Uterus (tissue), 4 donors: ENCODE data around the gene MTCP1. TPM values are rescaled to one million over a fixed set of nuclear protein-coding genes. Genes with fewer than 3 reads are reported as not detected.

Experiments
- DNase-seq, 2 donors: peaks; one replicate each; pipeline ENCODE4 v3.0.0-alpha.2; 2019 to 2020
- H3K27ac ChIP-seq, 2 donors: fragments of 200-600 bp; sonication (generic); 1 replicate in 1 of 2; 2 replicates in 1 of 2; pipeline ENCODE4 v1.5.1; 2016 to 2018
- H3K27me3 ChIP-seq, 2 donors: fragments of 200-600 bp; sonication (generic); one replicate each; pipeline ENCODE4 v1.5.1; 2018 to 2019; ENCODE audit warnings: control low read depth in 1 of 2
- H3K36me3 ChIP-seq, 2 donors: fragments of 200-600 bp; sonication (generic); one replicate each; pipeline ENCODE4 v1.5.1; 2019; ENCODE audit warnings: control low read depth in 1 of 2
- H3K4me1 ChIP-seq, 2 donors: fragments of 200-600 bp; sonication (generic); one replicate each; pipeline ENCODE4 v1.5.1; 2018 to 2019; ENCODE audit warnings: control low read depth in 1 of 2
- H3K4me3 ChIP-seq, 2 donors: fragments of 200-600 bp; sonication (generic); 1 replicate in 1 of 2; 2 replicates in 1 of 2; pipeline ENCODE4 v1.5.1; 2018 to 2019; ENCODE audit warnings: mild to moderate bottlenecking in 1 of 2
- H3K9me3 ChIP-seq, 2 donors: fragments of 200-600 bp; sonication (generic); one replicate each; pipeline ENCODE4 v1.5.1; 2019; ENCODE audit warnings: control low read depth in 1 of 2
- CTCF ChIP-seq, 4 experiments: fragments of 200-600 bp in 2 of 4; fragments of 450-650 bp in 2 of 4; sonication (generic) in 2 of 4; IDR thresholded peaks; one replicate each; pipeline ENCODE4 v1.5.1; 2016 to 2019; ENCODE audit warnings: antibody characterized with exemption in 4 of 4, mild to moderate bottlenecking in 2 of 4, moderate library complexity in 1 of 4
- POLR2A ChIP-seq, 2 donors: fragments of 450-650 bp; IDR thresholded peaks; one replicate each; pipeline ENCODE4 v1.6.1; 2016; ENCODE audit warnings: antibody characterized with exemption in 2 of 2, mild to moderate bottlenecking in 1 of 2, moderate library complexity in 1 of 2
- intact Hi-C: fragments of 100-400 bp; cut with DNase I; formaldehyde crosslinking; loops from one replicate; pipeline ENCODE4 v1.15.1; 2023; ENCODE audit warnings: low total_unique reads
- total RNA-seq, 4 donors: library from RNA; depleted of rRNA in 3 of 4; stranded (reverse); fragments of >200 nt in 3 of 4; gene quantifications; one replicate each; pipeline versions ENCODE4 v1.1.0 to v1.2.4, GENCODE V29; 2014 to 2023
- donor health status: DM: yes; HTN: yes; CAD: no.

The MTCP1 gene
- total RNA-seq, 4 donors from 2014 or later = 0.41 to 28.3 (median 6.4) TPM; not detected in 1

DNA sequence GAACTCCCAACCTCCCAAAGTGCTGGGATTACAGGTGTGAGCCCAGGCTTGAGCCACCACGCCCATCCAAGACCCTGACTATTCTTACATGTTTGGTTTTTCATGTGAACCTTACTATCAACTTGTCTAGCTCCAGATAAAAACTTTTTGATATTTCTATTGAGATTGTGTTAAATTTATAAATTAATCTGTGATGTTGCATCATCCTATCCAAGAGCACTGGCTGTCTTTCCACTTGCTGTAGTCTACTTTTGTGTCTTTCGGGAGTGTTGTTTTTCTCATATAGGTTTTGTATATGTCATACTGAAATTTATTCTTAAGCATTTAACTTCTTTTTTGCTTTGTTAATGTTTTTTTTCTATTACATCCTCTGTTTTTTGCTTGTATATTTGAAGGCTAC, 35.0 kb upstream of the MTCP1 start:
- TF ChIP-seq CTCF (IDR thresholded peaks at IDR 0.05) (no peak), POLR2A (IDR thresholded peaks at IDR 0.05) (no peak)
- H3K4me3 ChIP-seq = no peak overlapping the region
- H3K9me3 ChIP-seq = no peaks in the 10 kb centered on the region
- H3K36me3 ChIP-seq = no peaks in the 10 kb centered on the region
- no peaks in the 10 kb centered on the region for H3K27me3 ChIP-seq
- no peak for DNase-seq
- intact Hi-C loops = no loop called here
- no peak overlapping the region for H3K27ac ChIP-seq
- H3K4me1 ChIP-seq = no peaks in the 10 kb centered on the region

GRCh38 chrX:155094468-155095061, 23.6 kb upstream of the MTCP1 start:
- TF ChIP-seq CTCF (IDR thresholded peaks at IDR 0.05) (peak; percentile 22 to 48 (median 38)), POLR2A (IDR thresholded peaks at IDR 0.05) (no peak)
- intact Hi-C loops = no loop called here
- DNase-seq = no peak
- H3K27ac ChIP-seq = no peak overlapping the region
- H3K36me3 ChIP-seq = no peaks in the 10 kb centered on the region
- no peaks in the 10 kb centered on the region for H3K27me3 ChIP-seq
- no peak overlapping the region for H3K4me3 ChIP-seq
- no peaks in the 10 kb centered on the region for H3K9me3 ChIP-seq
- H3K4me1 ChIP-seq = no peaks in the 10 kb centered on the region

DNA sequence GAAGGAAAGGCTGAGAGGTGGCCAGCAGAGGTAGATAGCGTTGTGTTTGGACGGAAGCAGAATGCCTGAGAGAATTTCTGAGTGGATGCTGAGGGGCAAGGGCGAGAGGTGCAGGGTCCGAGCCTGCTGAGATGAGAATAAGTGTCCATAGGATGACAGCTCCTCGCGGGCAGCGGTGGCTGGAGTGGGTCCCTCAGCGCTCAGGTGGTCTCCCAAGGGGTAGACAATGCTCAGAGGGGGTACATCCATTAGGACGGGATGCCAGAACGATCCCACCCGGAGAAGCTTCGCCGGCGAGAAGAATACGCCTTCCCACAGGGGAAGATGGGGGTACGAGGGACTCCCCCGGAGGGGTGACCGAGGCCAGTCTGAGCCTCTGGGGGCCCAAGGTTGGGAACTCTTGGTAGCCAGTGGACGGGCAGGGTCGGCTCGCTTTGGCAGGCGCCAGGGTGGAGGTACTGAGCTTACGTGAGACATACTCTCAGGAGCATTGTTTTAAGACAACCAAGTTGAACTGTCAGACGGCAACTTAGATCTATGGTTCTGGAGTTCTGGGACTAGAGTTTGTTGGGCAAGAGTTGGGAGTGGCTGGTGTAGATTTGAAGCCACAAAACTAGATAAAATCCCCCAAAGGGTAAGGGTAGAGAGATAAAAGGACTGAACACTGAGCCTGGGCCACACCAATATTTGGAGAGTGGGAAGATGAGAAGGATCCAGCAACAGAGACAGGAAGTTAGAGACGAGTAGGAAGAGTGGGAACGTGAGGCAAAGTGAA, 16.2 kb upstream of the MTCP1 start:
- intact Hi-C loops = no loop called here

DNA sequence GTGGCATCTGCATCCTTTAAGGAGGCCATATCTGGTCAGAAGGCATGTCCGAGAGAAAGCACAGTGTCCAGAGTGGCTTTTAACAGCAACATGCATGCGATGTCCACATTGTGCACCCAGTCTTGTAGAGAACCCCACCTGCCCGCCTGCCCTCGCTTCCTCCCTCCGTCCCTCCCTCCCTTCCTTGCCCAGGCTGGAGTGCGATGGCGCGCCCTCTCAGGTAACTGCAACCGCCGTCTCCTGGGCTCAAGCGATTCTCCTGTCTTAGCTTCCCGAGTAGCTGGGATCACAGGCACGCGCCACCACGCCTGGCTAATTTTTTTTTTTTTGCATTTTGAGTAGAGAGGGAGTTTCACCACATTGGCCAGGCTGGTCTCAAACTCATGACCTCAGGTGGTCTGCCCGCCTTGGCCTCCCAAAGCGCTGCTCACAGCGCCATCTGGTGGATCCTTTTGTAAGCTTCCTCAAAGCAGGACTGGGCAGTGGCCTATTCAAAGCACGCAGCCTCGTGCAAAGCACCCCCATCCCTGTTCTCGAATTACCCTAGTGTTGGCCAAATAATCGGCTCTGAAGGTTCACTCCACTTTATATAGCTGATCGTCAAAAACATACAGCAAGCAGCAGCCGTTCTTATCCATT, 15.4 kb upstream of the MTCP1 start:
- Histone ChIP-seq H3K9me3 (no peaks in the 10 kb centered on the region), H3K4me1 (no peaks in the 10 kb centered on the region), H3K27me3 (no peaks in the 10 kb centered on the region), H3K4me3 (no peak overlapping the region), H3K36me3 (no peaks in the 10 kb centered on the region), H3K27ac (no peak overlapping the region)
- TF ChIP-seq CTCF (IDR thresholded peaks at IDR 0.05) (peak; percentile 22 to 41 (median 32)), POLR2A (IDR thresholded peaks at IDR 0.05) (no peak)
- peak in 1 of 2 donors; percentile 38 for DNase-seq
- intact Hi-C loops = no loop called here

More for the DNA sequence above, 16.2 kb upstream of the MTCP1 start:
- Histone ChIP-seq H3K4me1 (no peaks in the 10 kb centered on the region), H3K27me3 (no peaks in the 10 kb centered on the region), H3K9me3 (no peaks in the 10 kb centered on the region), H3K27ac (no peak overlapping the region), H3K36me3 (no peaks in the 10 kb centered on the region), H3K4me3 (no peak overlapping the region)
- TF ChIP-seq POLR2A (IDR thresholded peaks at IDR 0.05) (no peak), CTCF (IDR thresholded peaks at IDR 0.05) (no peak)
- DNase-seq = no peak
